Suprapubic skin (tissue), 4 donors: ENCODE results near the gene SLC10A1.

Experiments used
- CTCF ChIP-seq, 2 donors: fragments of 200-600 bp in 1 of 2; fragments of 450-650 bp in 1 of 2; sonication (generic) in 1 of 2; IDR thresholded peaks; one replicate each; pipeline ENCODE4 v1.5.1; 2016 to 2019; ENCODE audit warnings: antibody characterized with exemption in 2 of 2, mild to moderate bottlenecking in 1 of 2, moderate library complexity in 1 of 2
- POLR2A ChIP-seq, 2 donors: fragments of 450-650 bp; IDR thresholded peaks; one replicate each; pipeline ENCODE4 v1.6.1; 2017; ENCODE audit warnings: antibody characterized with exemption in 2 of 2, mild to moderate bottlenecking in 2 of 2, moderate library complexity in 2 of 2
- POLR2AphosphoS5 ChIP-seq, 3 donors: sonication (generic); formaldehyde crosslinking; IDR thresholded peaks; one replicate each; pipeline ENCODE4 v1.6.1; 2017; ENCODE audit warnings: antibody characterized with exemption in 3 of 3

GRCh38 chr14:69727860-69728259, 69.2 kb downstream of the SLC10A1 start:
- TF ChIP-seq POLR2A (IDR thresholded peaks at IDR 0.05) (no peak), CTCF (IDR thresholded peaks at IDR 0.05) (no peak), POLR2AphosphoS5 (IDR thresholded peaks at IDR 0.05) (no peak)
